Sigmoid colon (tissue), 7 donors: ENCODE measurements around the gene HOXB4. TPM values are rescaled to one million over a fixed set of nuclear protein-coding genes. Genes with fewer than 3 reads are reported as not detected.
A peak's percentile ranks its signal among the peaks of the same experiment; 100 is the strongest.

ENCODE experiments used
- DNase-seq: peaks from one replicate; pipeline ENCODE4 v3.0.0-alpha.2; 2019
- H3K27ac ChIP-seq, 4 donors: fragments of 200-600 bp; sonication (generic); one replicate each; pipeline ENCODE4 v1.5.1; 2016 to 2019; ENCODE audit warnings: mild to moderate bottlenecking in 1 of 4
- H3K27me3 ChIP-seq, 3 donors: fragments of 200-600 bp; sonication (generic); one replicate each; pipeline ENCODE4 v1.5.1; 2019; ENCODE audit warnings: mild to moderate bottlenecking in 1 of 3
- H3K36me3 ChIP-seq, 4 donors: fragments of 200-600 bp; sonication (generic); one replicate each; pipeline ENCODE4 v1.5.1; 2016 to 2019
- H3K4me1 ChIP-seq, 4 donors: fragments of 200-600 bp; sonication (generic); one replicate each; pipeline ENCODE4 v1.5.1; 2017 to 2019
- H3K4me3 ChIP-seq, 4 donors: fragments of 200-600 bp; sonication (generic); one replicate each; pipeline ENCODE4 v1.5.1; 2017 to 2019; ENCODE audit warnings: mild to moderate bottlenecking in 2 of 4, moderate library complexity in 1 of 4
- H3K9me3 ChIP-seq, 4 donors: fragments of 200-600 bp in 3 of 4; sonication (generic) in 3 of 4; one replicate each; pipeline versions ENCODE4 v1.5.1 to v1.6.1; 2013 to 2019
- EP300 ChIP-seq, 4 donors: sonication (generic); formaldehyde crosslinking; IDR thresholded peaks; one replicate each; pipeline ENCODE4 v1.6.1; 2017; ENCODE audit warnings: antibody characterized with exemption in 4 of 4
- POLR2A ChIP-seq, 2 donors: fragments of 450-650 bp; IDR thresholded peaks; one replicate each; pipeline ENCODE4 v1.6.1; 2016; ENCODE audit warnings: antibody characterized with exemption in 2 of 2, mild to moderate bottlenecking in 2 of 2, moderate library complexity in 2 of 2
- POLR2AphosphoS5 ChIP-seq, 4 donors: sonication (generic); formaldehyde crosslinking; IDR thresholded peaks; one replicate each; pipeline ENCODE4 v1.6.1; 2017; ENCODE audit warnings: antibody characterized with exemption in 4 of 4
- WGBS, 2 donors: extraction: QIAGEN DNeasy Blood & Tissue Kit; methylation state at CpG; one replicate each; pipeline ENCODE4 v1.1.7; 2013; 5-methylcytosine and 5-hydroxymethylcytosine counted together
- intact Hi-C: fragments of 100-400 bp; cut with DNase I; formaldehyde crosslinking; loops from one replicate; pipeline ENCODE4 v1.15.1; 2023
- polyA plus RNA-seq, 3 donors: library from polyadenylated mRNA; stranded (reverse); fragments of 200-250 nt; gene quantifications; one replicate each; pipeline ENCODE4 v1.2.3, GENCODE V29; 2013
- total RNA-seq, 4 donors: library from RNA; depleted of rRNA; stranded (reverse); fragments of >200 nt; gene quantifications; one replicate each; pipeline ENCODE4 v1.1.0, GENCODE V29; 2016
- TF ChIP-seq, protein P1 (sequence below), 4 experiments: fragments of 450-650 bp in 3 of 4; fragments of 200-600 bp in 1 of 4; IDR thresholded peaks; one replicate each; pipeline ENCODE4 v1.5.1; 2016 to 2019; ENCODE audit warnings: antibody characterized with exemption in 4 of 4, mild to moderate bottlenecking in 3 of 4, moderate library complexity in 2 of 4
- donor health status: healthy with polysubstance abuse.
- donor health status: Bipolar disorder and iron deficiency.
- donor health status: healthy.

Gene HOXB4
- total and polyA plus RNA-seq, 7 donors = 0.23 to 8.3 (median 4.6) TPM

DNA sequence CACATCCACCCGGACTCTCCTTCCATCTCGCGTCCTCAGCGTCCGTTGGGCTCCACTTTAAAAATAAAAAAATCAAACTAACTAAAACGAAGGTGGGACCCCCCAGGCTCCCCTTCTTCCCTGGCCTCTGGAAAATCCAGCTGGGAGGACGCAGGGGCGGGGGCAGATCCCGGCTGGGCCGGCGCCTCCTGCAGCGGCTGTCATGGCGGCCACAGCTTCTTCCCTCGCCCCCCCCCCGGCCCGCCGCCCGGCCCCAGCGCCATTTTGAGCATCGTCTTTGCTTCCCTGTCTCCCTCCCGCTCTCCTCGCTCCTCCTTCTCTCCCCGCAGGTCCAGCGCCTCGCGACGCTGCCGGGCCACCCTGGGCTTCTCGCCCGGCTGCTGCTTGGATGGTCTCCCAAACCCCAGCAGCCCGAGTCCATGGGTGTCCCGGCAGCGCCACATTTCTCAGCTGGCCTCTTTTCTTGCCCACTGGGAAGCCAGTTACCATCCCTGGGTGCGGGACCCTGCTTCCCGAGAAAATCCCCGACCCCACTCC lies 36.5 kb downstream of the HOXB4 start:
- peak overlapping the region; percentile 72 to 87 (median 84) for H3K4me3 ChIP-seq
- peaks cover 0 to 6% (median 2%) of the 10 kb centered on the region in 4 donors for H3K36me3 ChIP-seq
- DNase-seq = peak; percentile 94
- intact Hi-C loops = loop anchor here (2.0 kb wide), 2 partner anchors 35 to 47 kb away; no protein-coding TSS in a partner anchor
- no peaks in the 10 kb centered on the region for H3K9me3 ChIP-seq
- H3K27ac ChIP-seq = peak overlapping the region; percentile 94 to 99 (median 96)
- WGBS, 2 donors = 19 to 62% methylated on average over 35 to 36 of the region's 36 CpGs
- no peaks in the 10 kb centered on the region for H3K27me3 ChIP-seq
- TF ChIP-seq POLR2AphosphoS5 (IDR thresholded peaks at IDR 0.05) (peak; percentile 71 to 91 (median 82)), POLR2A (IDR thresholded peaks at IDR 0.05) (peak; percentile 51 to 74)
- TF ChIP-seq, protein P1, sequence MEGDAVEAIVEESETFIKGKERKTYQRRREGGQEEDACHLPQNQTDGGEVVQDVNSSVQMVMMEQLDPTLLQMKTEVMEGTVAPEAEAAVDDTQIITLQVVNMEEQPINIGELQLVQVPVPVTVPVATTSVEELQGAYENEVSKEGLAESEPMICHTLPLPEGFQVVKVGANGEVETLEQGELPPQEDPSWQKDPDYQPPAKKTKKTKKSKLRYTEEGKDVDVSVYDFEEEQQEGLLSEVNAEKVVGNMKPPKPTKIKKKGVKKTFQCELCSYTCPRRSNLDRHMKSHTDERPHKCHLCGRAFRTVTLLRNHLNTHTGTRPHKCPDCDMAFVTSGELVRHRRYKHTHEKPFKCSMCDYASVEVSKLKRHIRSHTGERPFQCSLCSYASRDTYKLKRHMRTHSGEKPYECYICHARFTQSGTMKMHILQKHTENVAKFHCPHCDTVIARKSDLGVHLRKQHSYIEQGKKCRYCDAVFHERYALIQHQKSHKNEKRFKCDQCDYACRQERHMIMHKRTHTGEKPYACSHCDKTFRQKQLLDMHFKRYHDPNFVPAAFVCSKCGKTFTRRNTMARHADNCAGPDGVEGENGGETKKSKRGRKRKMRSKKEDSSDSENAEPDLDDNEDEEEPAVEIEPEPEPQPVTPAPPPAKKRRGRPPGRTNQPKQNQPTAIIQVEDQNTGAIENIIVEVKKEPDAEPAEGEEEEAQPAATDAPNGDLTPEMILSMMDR (IDR thresholded peaks at IDR 0.05) = no peak
- peaks cover 0 to 38% (median 35%) of the 10 kb centered on the region in 4 donors for H3K4me1 ChIP-seq

DNA sequence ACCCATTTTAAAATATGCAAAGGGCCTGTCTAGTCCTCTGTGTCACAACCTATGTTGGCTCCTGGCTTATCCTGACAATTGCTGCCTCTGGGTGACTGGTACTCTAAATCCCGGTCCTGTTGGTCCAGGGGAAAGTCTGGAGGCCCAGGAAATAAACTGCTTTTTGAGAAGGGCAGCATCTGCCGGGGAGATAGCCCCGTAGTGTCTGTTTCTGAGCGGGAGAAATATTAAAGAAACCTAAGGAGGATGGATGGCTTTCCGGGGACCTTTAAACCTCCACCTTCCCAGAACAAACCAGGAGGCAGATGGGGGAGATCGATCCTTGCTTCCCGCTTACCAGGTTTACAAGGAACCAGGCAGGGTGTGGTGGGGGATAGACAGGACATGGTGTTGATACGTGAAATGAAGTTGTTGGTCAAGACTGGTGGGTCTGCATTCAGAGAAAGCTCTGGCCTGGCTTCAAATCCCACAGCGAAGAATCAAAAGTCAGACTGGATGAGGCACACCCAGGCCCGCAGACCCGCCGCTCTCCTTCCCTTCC lies 37.0 kb downstream of the HOXB4 start:
- DNase-seq = no peak
- 44 to 74% methylated on average over 12 of the region's 12 CpGs for WGBS, 2 donors
- Histone ChIP-seq H3K4me3 (peak overlapping the region; percentile 72 to 87 (median 84)), H3K27me3 (no peaks in the 10 kb centered on the region), H3K36me3 (peaks cover 0 to 6% (median 2%) of the 10 kb centered on the region in 4 donors), H3K4me1 (peaks cover 0 to 32% (median 29%) of the 10 kb centered on the region in 4 donors), H3K27ac (peak overlapping the region; percentile 94 to 99 (median 96)), H3K9me3 (no peaks in the 10 kb centered on the region)
- TF ChIP-seq EP300 (IDR thresholded peaks at IDR 0.05) (no peak), POLR2AphosphoS5 (IDR thresholded peaks at IDR 0.05) (no peak), POLR2A (IDR thresholded peaks at IDR 0.05) (no peak)
- TF ChIP-seq, protein P1 (IDR thresholded peaks at IDR 0.05) = no peak
- intact Hi-C loops = loop anchor here (2.0 kb wide), 1 partner anchor 46 kb away; no protein-coding TSS in a partner anchor

DNA sequence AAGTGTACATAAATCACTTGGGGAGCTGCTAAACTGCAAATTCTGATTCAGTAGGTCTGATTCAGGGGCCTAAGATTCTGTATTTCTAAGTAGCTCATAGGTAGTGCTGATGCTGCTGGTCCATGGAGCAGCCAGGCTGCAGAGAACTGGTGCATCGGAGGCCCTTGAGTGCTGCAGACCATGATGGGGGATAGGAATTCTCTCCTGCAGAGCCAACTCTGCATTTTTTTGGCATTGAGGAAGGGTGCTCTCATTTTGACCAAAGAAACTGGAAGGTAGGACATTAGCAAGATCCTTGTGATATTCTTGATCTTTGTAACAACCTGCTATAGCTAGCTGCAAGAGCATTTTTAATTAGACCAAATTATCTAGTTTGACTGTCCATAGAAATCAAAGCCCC lies 37.9 kb downstream of the HOXB4 start:
- peaks cover 0 to 23% (median 20%) of the 10 kb centered on the region in 4 donors for H3K4me1 ChIP-seq
- WGBS, 2 donors = 89 to 97% methylated on average over 1 of the region's 1 CpG
- intact Hi-C loops = loop anchor here (2.0 kb wide), 1 partner anchor 45 kb away; no protein-coding TSS in a partner anchor
- H3K36me3 ChIP-seq = peaks cover 0 to 6% (median 2%) of the 10 kb centered on the region in 4 donors
- no peak for DNase-seq
- H3K27ac ChIP-seq = peak overlapping the region; percentile 94 to 99 (median 96)
- H3K9me3 ChIP-seq = no peaks in the 10 kb centered on the region
- no peaks in the 10 kb centered on the region for H3K27me3 ChIP-seq
- TF ChIP-seq EP300 (IDR thresholded peaks at IDR 0.05) (no peak), POLR2AphosphoS5 (IDR thresholded peaks at IDR 0.05) (no peak), POLR2A (IDR thresholded peaks at IDR 0.05) (no peak)
- TF ChIP-seq, protein P1 (IDR thresholded peaks at IDR 0.05) = no peak
- no peak overlapping the region for H3K4me3 ChIP-seq

DNA sequence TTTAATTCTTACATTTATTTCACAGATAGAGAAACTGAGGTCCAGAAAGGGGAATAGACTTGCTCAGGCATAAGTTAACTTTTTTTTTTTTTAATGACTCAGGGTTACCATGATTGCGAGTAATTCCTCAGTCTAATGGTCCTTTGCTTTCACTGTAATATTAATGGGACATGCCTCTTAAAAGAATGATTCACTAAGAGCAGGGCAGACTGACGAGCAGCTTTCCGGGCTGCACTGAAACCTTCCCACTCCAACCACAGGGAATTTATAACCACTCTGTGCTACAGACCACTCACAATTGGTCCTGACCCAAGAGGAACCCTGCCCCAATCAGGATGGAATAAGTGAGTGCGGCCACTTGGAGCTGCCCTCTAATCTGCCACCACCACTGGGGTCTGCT lies 39.0 kb downstream of the HOXB4 start:
- Histone ChIP-seq H3K4me3 (no peak overlapping the region), H3K36me3 (peaks cover 0 to 6% (median 2%) of the 10 kb centered on the region in 4 donors), H3K9me3 (no peaks in the 10 kb centered on the region), H3K4me1 (peaks cover 0 to 16% (median 14%) of the 10 kb centered on the region in 4 donors), H3K27me3 (no peaks in the 10 kb centered on the region), H3K27ac (peak overlapping the region; percentile 11 to 99 (median 96))
- WGBS, 2 donors = 88% methylated on average over 4 of the region's 4 CpGs
- TF ChIP-seq EP300 (IDR thresholded peaks at IDR 0.05) (no peak), POLR2A (IDR thresholded peaks at IDR 0.05) (no peak), POLR2AphosphoS5 (IDR thresholded peaks at IDR 0.05) (no peak)
- TF ChIP-seq, protein P1 (IDR thresholded peaks at IDR 0.05) = no peak
- DNase-seq = no peak
- intact Hi-C loops = no loop called here
